PC-3 (cell line): ENCODE measurements around the gene FMNL2. TPM values are rescaled to one million over a fixed set of nuclear protein-coding genes. Genes with fewer than 3 reads are reported as not detected.

Experiments used
- ATAC-seq: fragments of 200-7000 bp; cut with Tn5 transposase; 2 replicates; pipeline ENCODE4 v1.9.1; 2020; ENCODE audit warnings: mild to moderate bottlenecking, moderate library complexity
- BruUV-seq: library from RNA; stranded (reverse); fragments of 400-500 nt; replicated peaks from 2 replicates; lab custom pipeline; 2021; lab: Mats Ljungman, UMichigan
- CTCF ChIA-PET: fragments of 300-600 bp; sonication (Branson Sonifier 250); formaldehyde crosslinking; loops from one replicate; lab custom pipeline; 2022; ENCODE audit warnings: antibody characterized with exemption; lab: Charles Lee
- POLR2A ChIA-PET: fragments of 300-600 bp; sonication (Branson Sonifier 250); formaldehyde crosslinking; loops from one replicate; lab custom pipeline; 2022; ENCODE audit warnings: antibody characterized with exemption; ENCODE audit not compliant: unreplicated experiment; lab: Charles Lee
- DNase-seq: peaks from one replicate; pipeline ENCODE4 v3.0.0-alpha.2; 2015
- H2AFZ ChIP-seq: fragments of 300-600 bp; sonication (generic); 2 replicates; pipeline ENCODE4 v1.6.0; 2016; ENCODE audit warnings: antibody characterized with exemption, low read length
- H3F3A ChIP-seq: fragments of 300-600 bp; sonication (generic); one replicate; pipeline ENCODE4 v1.6.0; 2017; ENCODE audit warnings: antibody characterized with exemption, low read length, control low read depth, mild to moderate bottlenecking; ENCODE audit not compliant: unreplicated experiment
- H3K27ac ChIP-seq: fragments of 300-600 bp; sonication (generic); 2 replicates; pipeline ENCODE4 v1.5.1; 2016; ENCODE audit warnings: mild to moderate bottlenecking, low read length
- H3K27me3 ChIP-seq: fragments of 300-600 bp; sonication (generic); 2 replicates; pipeline ENCODE4 v1.6.1; 2016; ENCODE audit warnings: low read length, mixed read lengths
- H3K36me3 ChIP-seq: fragments of 300-600 bp; sonication (generic); 2 replicates; pipeline ENCODE4 v1.6.1; 2016; ENCODE audit warnings: low read depth, mixed run types, low read length, mixed read lengths
- H3K4me1 ChIP-seq: fragments of 300-600 bp; sonication (generic); 2 replicates; pipeline ENCODE4 v1.5.1; 2016; ENCODE audit warnings: low read length; ENCODE audit not compliant: insufficient read depth
- H3K4me2 ChIP-seq: fragments of 300-600 bp; sonication (generic); 2 replicates; pipeline ENCODE4 v1.6.0; 2016; ENCODE audit warnings: low read length
- H3K4me3 ChIP-seq: fragments of 300-600 bp; sonication (generic); 2 replicates; pipeline ENCODE4 v1.5.1; 2016; ENCODE audit warnings: mild to moderate bottlenecking, low read length, mixed read lengths
- H3K79me2 ChIP-seq: fragments of 300-600 bp; sonication (generic); 2 replicates; pipeline ENCODE4 v1.6.1; 2017; ENCODE audit warnings: low read length, mixed read lengths
- H3K9ac ChIP-seq: fragments of 300-600 bp; sonication (generic); 2 replicates; pipeline ENCODE4 v1.6.0; 2016; ENCODE audit warnings: mild to moderate bottlenecking, low read length
- H3K9me2 ChIP-seq: fragments of 300-600 bp; sonication (generic); replicated peaks from 2 replicates; pipeline ENCODE4 v1.6.1; 2016; ENCODE audit warnings: mixed run types, low read length, mixed read lengths
- H3K9me3 ChIP-seq: fragments of 300-600 bp; sonication (generic); 2 replicates; pipeline ENCODE4 v1.6.1; 2016; ENCODE audit warnings: low read length, mixed read lengths
- H4K20me1 ChIP-seq: fragments of 300-600 bp; sonication (generic); 2 replicates; pipeline ENCODE4 v1.6.1; 2016; ENCODE audit warnings: low read length, mixed read lengths
- CTCF ChIP-seq: fragments of 300-600 bp; sonication (generic); conservative IDR thresholded peaks from 2 replicates; pipeline ENCODE4 v1.5.1; 2017; ENCODE audit warnings: antibody characterized with exemption, low read depth, mild to moderate bottlenecking, low read length
- EZH2 ChIP-seq: fragments of 300-600 bp; sonication (generic); IDR thresholded peaks from one replicate; pipeline ENCODE4 v1.6.1; 2017; ENCODE audit warnings: antibody characterized with exemption, mild to moderate bottlenecking, low read length; ENCODE audit not compliant: unreplicated experiment
- EZH2phosphoT487 ChIP-seq: fragments of 300-600 bp; sonication (generic); IDR thresholded peaks from 2 replicates; pipeline ENCODE4 v1.6.1; 2018; ENCODE audit warnings: mild to moderate bottlenecking, antibody characterized with exemption, low read length, borderline replicate concordance
- intact Hi-C: fragments of 100-400 bp; cut with micrococcal nuclease; formaldehyde crosslinking; loops from 2 replicates; pipeline ENCODE4 v1.9.0; 2023
- total RNA-seq: library from RNA; depleted of rRNA; stranded (reverse); fragments of >200 nt; gene quantifications from 2 replicates; pipeline ENCODE4 v1.2.3, GENCODE V29; 2014

The FMNL2 gene
- total RNA-seq, 1 experiment from 2014 or later: 15.8 TPM

- no peaks in the 10 kb centered on the region for H3K79me2 ChIP-seq
- H2AFZ ChIP-seq: no peak overlapping the region
- peak overlapping the region; percentile 84 for H3K27ac ChIP-seq
- peak; percentile 69 for ATAC-seq
- H3K27me3 ChIP-seq: no peaks in the 10 kb centered on the region
- peaks cover 55% of the 10 kb centered on the region for H3K4me1 ChIP-seq
- peak overlapping the region; percentile 15; the same call in 1 of the 2 replicates for H3K9ac ChIP-seq
- no peaks in the 10 kb centered on the region for H4K20me1 ChIP-seq
- TF ChIP-seq EZH2phosphoT487: no peak
- no peak overlapping the region for H3K4me3 ChIP-seq
- H3F3A ChIP-seq: no peaks in the 10 kb centered on the region
- intact Hi-C loops: loop anchor here (1.0 to 2.0 kb wide), 2 partner anchors 17 to 370 kb away; no protein-coding TSS in a partner anchor
- peak; percentile 63 for DNase-seq
- no peaks in the 10 kb centered on the region for H3K9me3 ChIP-seq
- H3K36me3 ChIP-seq: 0 out of 2 replicates have a peak, but pooled peaks cover 5% of the 10 kb centered on the region
- BruUV-seq: no TSS peak
- peak overlapping the region; percentile 50; the same call in 1 of the 2 replicates for H3K4me2 ChIP-seq
- H3K9me2 ChIP-seq: no peaks in the 10 kb centered on the region
- ChIA-PET POLR2A (no interaction called here), CTCF (no interaction called here)
Measured at GRCh38 chr2:152560166-152560565, 225.2 kb downstream of the FMNL2 start.

DNA sequence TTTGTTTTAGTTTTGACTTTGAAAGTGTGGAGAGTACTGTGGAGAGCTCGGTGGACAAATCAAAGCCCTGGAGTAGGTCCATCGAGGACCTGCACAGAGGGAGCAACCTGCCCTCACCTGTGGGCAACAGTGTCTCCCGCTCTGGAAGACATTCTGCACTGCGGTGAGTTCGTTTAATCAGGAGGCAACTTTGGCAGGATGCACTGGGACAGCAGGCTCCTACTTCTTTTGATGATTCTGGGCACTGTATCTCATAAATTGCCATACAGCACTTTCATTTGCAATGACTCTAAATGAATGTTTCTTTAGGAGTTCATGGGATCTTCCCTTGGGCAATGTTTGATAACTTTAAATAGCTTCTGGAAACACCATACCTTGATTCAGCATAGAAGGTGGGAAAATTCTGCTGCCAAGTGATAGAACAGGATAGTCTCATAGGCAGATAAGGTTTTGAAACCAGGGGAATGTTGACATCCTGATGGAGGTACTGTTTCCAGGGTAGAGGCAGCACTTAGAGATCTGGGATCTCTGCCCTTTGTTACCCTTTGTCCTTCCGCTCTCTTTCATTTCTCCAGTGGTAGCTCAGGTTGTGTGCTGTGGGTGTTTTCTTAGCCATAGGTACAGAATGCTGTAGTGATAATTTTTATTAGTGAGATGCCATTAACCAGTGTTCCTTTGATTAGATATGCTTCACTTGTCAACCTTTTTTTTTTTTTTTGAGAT is 226.1 kb downstream of the FMNL2 start:
- CTCF ChIA-PET: no interaction called here
- H3K4me3 ChIP-seq: no peak overlapping the region
- H3K27me3 ChIP-seq: no peaks in the 10 kb centered on the region
- peaks cover 52% of the 10 kb centered on the region for H3K4me1 ChIP-seq
- H3F3A ChIP-seq: no peaks in the 10 kb centered on the region
- no peaks in the 10 kb centered on the region for H3K9me3 ChIP-seq
- H3K9ac ChIP-seq: no peak overlapping the region; the same call in 1 of the 2 replicates
- 0 out of 2 replicates have a peak, but pooled peaks cover 5% of the 10 kb centered on the region for H3K36me3 ChIP-seq
- H3K9me2 ChIP-seq: no peaks in the 10 kb centered on the region
- no peaks in the 10 kb centered on the region for H4K20me1 ChIP-seq
- H2AFZ ChIP-seq: no peak overlapping the region
- peak overlapping the region; percentile 42 for H3K4me2 ChIP-seq
- POLR2A ChIA-PET: no interaction called here
- no peak for ATAC-seq
- no peak for TF ChIP-seq EZH2
- TF ChIP-seq EZH2phosphoT487: no peak
- no peak for TF ChIP-seq CTCF
- intact Hi-C loops: loop anchor here (1.0 to 2.0 kb wide), 2 partner anchors 18 to 371 kb away; no protein-coding TSS in a partner anchor
- BruUV-seq: no TSS peak
- no peaks in the 10 kb centered on the region for H3K79me2 ChIP-seq
- DNase-seq: no peak
- H3K27ac ChIP-seq: peak overlapping the region; percentile 84

DNA sequence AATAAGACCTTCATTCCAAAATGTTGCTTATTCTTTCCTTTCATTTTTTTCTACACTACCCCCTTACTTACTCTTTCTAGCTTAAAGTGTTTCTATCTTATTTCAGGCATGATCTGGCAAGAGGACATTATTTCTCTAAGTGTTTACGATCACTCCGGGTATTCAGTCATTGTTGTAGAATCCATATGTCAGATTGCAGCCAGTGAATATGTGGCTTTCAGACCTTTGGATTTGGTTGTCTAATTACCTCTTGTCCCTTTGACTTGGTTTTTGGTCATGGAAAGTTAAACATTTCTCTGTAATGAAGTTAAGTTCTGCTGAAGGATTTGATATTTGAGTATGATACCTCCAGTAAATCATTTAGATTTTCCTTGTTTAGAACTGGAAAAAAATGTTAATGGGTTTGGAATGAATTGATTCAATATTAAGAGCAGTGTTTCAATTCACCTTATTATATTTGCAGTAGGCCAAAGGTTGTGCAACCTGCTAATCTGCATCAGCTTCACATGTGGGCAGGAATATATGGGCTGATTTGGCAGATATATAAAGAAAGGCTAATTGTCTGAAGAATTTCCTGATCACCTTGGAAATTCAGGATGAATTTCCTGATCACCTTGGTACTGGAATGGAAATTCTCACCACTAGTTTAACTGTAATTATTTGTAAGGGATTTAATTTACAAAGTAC is 227.4 kb downstream of the FMNL2 start:
- no peak overlapping the region for H3K9ac ChIP-seq
- POLR2A ChIA-PET: no interaction called here
- no peaks in the 10 kb centered on the region for H3K79me2 ChIP-seq
- ATAC-seq (no peak), DNase-seq (no peak)
- no peak overlapping the region for H3K4me3 ChIP-seq
- BruUV-seq: no TSS peak
- H3K27me3 ChIP-seq: no peaks in the 10 kb centered on the region
- peaks cover 61% of the 10 kb centered on the region for H3K4me1 ChIP-seq
- H3K9me3 ChIP-seq: no peaks in the 10 kb centered on the region
- H2AFZ ChIP-seq: no peak overlapping the region
- no peak overlapping the region for H3K4me2 ChIP-seq
- no peaks in the 10 kb centered on the region for H4K20me1 ChIP-seq
- no peaks in the 10 kb centered on the region for H3F3A ChIP-seq
- intact Hi-C loops: no loop called here
- H3K36me3 ChIP-seq: 0 out of 2 replicates have a peak, but pooled peaks cover 5% of the 10 kb centered on the region
- no peak for TF ChIP-seq CTCF
- no peak for TF ChIP-seq EZH2
- TF ChIP-seq EZH2phosphoT487: no peak
- no peak overlapping the region for H3K27ac ChIP-seq
- no peaks in the 10 kb centered on the region for H3K9me2 ChIP-seq
- CTCF ChIA-PET: no interaction called here
